Measurements from ENCODE around the gene TRMT112. TPM values are rescaled to one million over a fixed set of nuclear protein-coding genes. Genes with fewer than 3 reads are reported as not detected.

Gene TRMT112
- total RNA-seq: 100 to 1,000 TPM in 1 of 4 donors, 10 to 100 TPM in 3; 78.1 to 135 (median 88.0) TPM
- 100 to 1,000 TPM; 125 to 311 (median 190) TPM for polyA plus RNA-seq
- long read RNA-seq, donor 1, transcript TRMT112-206 (4 exons, 1,106 nt): major isoform, 30 of 34 reads
- long read RNA-seq, donor 1, partial matches to known transcripts: 0 of 34 reads
- long read RNA-seq, donor 1, other reads (novel, unspliced or antisense): 1 of 34 reads
- long read RNA-seq, donor 2, transcript TRMT112-206 (4 exons, 1,106 nt): major isoform, 44 of 48 reads
- long read RNA-seq, donor 2, partial matches to known transcripts: 0 of 48 reads
- long read RNA-seq, donor 2, other reads (novel, unspliced or antisense): 0 of 48 reads

- DNase-seq: peak; percentile 96 to 97
- H3K27ac ChIP-seq: peak within 1 kb of the TSS; percentile 99
- peak within 1 kb of the TSS; percentile 86 for H3K4me3 ChIP-seq
- no peak for TF ChIP-seq CTCF (IDR thresholded peaks at IDR 0.05)
- WGBS, 3 donors: 0 to 1% (median 0%) methylated on average over 38 to 43 of the region's 43 CpGs
- peaks cover 8 to 40% of the 10 kb centered on the region in 2 donors for H3K36me3 ChIP-seq (ENCODE audit: insufficient read depth in 1 of 2, low read depth in 1 of 2)
- H3K4me1 ChIP-seq: peaks cover 23% of the 10 kb centered on the region
- no peaks in the 10 kb centered on the region for H3K27me3 ChIP-seq (ENCODE audit: insufficient read depth in 3 of 3, low read length in 2 of 3)
- H3K9me3 ChIP-seq: no peaks in the 10 kb centered on the region
- intact Hi-C loops (cut with DNase I): no loop called here
- peak; percentile 82 to 85 (median 85) for ATAC-seq
Observed at GRCh38 chr11:64317325-64317960, at the start of gene TRMT112. Gene TRMT112 (minus strand): TSS chr11:64317559. CDS start chr11:64317526, 33 bp downstream.

- Histone ChIP-seq H3K27ac (no peak overlapping the region), H3K9me3 (no peaks in the 10 kb centered on the region), H3K27me3 (ENCODE audit: insufficient read depth in 3 of 3, low read length in 2 of 3) (no peaks in the 10 kb centered on the region), H3K4me3 (no peak overlapping the region), H3K4me1 (no peaks in the 10 kb centered on the region), H3K36me3 (ENCODE audit: insufficient read depth in 1 of 2, low read depth in 1 of 2) (peaks cover 4 to 95% of the 10 kb centered on the region in 2 donors)
- intact Hi-C loops (cut with DNase I): no loop called here
- 84 to 93% (median 89%) methylated on average over 1 of the region's 1 CpG for WGBS, 3 donors
- no peak for TF ChIP-seq CTCF (IDR thresholded peaks at IDR 0.05)
- no peak for ATAC-seq
- DNase-seq: no peak
Observed at GRCh38 chr11:64366751-64367150, 49.4 kb upstream of the TRMT112 start.

- H3K9me3 ChIP-seq: no peaks in the 10 kb centered on the region
- no peaks in the 10 kb centered on the region for H3K4me1 ChIP-seq
- no peak for DNase-seq
- no peak for ATAC-seq
- no peak overlapping the region for H3K27ac ChIP-seq
- WGBS, 3 donors: 55 to 74% (median 70%) methylated on average over 4 of the region's 4 CpGs
- peaks cover 4 to 92% of the 10 kb centered on the region in 2 donors for H3K36me3 ChIP-seq (ENCODE audit: insufficient read depth in 1 of 2, low read depth in 1 of 2)
- intact Hi-C loops (cut with DNase I): no loop called here
- H3K4me3 ChIP-seq: no peak overlapping the region
- no peak for TF ChIP-seq CTCF (IDR thresholded peaks at IDR 0.05)
- no peaks in the 10 kb centered on the region for H3K27me3 ChIP-seq (ENCODE audit: insufficient read depth in 3 of 3, low read length in 2 of 3)
Observed at GRCh38 chr11:64364911-64365310, 47.6 kb upstream of the TRMT112 start.

GRCh38 chr11:64364435-64364834 lies 47.1 kb upstream of the TRMT112 start:
- TF ChIP-seq CTCF (IDR thresholded peaks at IDR 0.05): no peak
- peaks cover 4 to 88% of the 10 kb centered on the region in 2 donors for H3K36me3 ChIP-seq (ENCODE audit: insufficient read depth in 1 of 2, low read depth in 1 of 2)

More at GRCh38 chr11:64364435-64364834, 47.1 kb upstream of the TRMT112 start:
- Histone ChIP-seq H3K27ac (no peak overlapping the region), H3K27me3 (ENCODE audit: insufficient read depth in 3 of 3, low read length in 2 of 3) (no peaks in the 10 kb centered on the region), H3K4me1 (no peaks in the 10 kb centered on the region), H3K9me3 (no peaks in the 10 kb centered on the region), H3K4me3 (no peak overlapping the region)
- ATAC-seq (no peak), DNase-seq (no peak)
- 94 to 98% (median 95%) methylated on average over 6 of the region's 6 CpGs for WGBS, 3 donors
- intact Hi-C loops (cut with DNase I): no loop called here
